ENCODE measurements around the gene CFAP45.

The CFAP45 gene

DNA sequence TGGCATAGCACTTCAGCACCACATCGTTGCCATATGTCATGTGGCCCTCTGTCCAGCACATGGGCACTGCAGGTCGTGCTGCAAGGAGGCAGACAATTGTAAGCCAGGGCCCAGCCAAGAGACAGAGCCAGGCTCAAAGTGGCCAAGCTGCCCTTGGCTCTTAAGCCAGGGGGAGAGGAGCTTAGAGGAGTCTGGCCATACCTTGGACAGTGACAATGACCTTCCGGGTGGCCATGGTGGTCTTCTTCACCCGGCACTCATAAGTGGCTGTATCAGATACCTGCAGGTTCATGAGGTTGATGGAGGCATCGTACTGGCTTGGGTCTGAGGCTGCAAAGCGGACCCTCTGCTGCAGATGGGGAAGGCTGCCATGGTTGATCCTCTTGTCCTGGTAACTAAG, 42.1 kb downstream of the CFAP45 start:
- no peak for TF ChIP-seq CTCF (conservative IDR thresholded peaks at IDR 0.05; ENCODE audit: low read depth, low read length)
- H3K4me3 ChIP-seq (ENCODE audit: low read length) = no peak overlapping the region
- DNase-seq (ENCODE audit: low read depth) = no peak

DNA sequence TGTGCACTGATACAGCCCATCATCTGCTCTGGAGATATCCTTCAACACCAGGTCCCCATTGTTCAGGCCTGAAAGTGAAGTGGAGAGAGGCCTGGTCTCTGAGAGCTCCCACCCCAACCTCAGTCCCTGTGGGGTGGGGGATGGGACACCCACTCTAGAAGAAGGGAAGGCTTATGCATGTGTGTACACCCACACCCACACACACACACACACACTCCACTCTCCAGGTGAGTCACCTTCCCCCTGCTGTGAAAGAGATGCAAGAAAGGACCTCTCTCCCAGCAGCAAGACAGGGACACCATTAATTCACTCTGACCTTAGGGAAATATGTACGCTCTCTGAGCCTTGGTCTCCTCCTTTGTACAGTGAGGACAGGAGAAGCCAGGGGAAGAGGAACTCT, 43.4 kb downstream of the CFAP45 start:
- DNase-seq (ENCODE audit: low read depth) = no peak
- H3K4me3 ChIP-seq (ENCODE audit: low read length) = no peak overlapping the region
- no peak for TF ChIP-seq CTCF (conservative IDR thresholded peaks at IDR 0.05; ENCODE audit: low read depth, low read length)

DNA sequence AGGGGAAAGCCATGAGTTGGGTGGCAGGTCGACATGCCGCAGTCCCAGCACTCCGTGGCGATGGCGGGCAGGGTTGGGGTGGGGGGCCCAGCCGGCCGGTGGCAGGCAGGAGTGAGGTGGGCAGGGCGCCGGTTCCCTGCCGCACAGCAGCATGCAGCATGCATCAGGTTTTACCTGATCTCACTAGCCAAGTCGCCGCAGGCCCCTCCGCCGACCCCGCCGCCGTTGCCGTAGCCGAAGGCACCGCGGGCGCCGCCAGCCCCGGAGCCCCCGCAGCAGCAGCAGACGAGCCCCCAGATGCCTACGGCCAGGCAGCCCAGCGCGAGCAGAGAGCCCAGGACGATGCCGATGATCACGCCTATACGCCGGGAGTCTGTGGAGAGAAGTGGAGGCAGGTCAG, 44.3 kb downstream of the CFAP45 start:
- no peak for TF ChIP-seq CTCF (conservative IDR thresholded peaks at IDR 0.05; ENCODE audit: low read depth, low read length)
- DNase-seq (ENCODE audit: low read depth) = no peak
- H3K4me3 ChIP-seq (ENCODE audit: low read length) = no peak overlapping the region

DNA sequence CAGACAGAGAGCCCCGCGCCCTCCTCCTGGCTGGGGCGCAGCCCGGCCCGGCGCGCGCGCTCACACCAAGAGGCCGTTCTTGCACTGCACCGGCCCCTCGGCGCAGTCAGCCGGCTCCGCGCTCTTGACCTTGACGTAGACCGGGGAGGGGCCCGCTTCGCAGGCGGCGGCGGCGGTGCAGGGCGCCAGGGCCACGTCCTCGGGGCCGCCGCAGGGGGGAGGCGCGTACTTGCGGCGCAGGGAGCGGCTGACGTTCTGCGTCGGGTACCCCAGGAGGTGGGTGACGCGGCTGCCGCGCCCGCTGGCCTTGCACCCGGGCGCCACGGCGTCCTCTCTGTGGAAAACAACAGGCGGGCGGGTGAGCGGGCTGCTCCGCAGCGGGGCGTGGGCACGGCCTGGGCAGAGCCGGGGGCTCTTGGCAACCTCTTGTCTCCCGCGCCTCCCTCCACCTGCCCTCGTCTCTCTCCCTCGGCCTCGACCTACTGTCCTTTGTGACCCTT, 45.2 kb downstream of the CFAP45 start:
- peak; percentile 62 for DNase-seq (ENCODE audit: low read depth)
- TF ChIP-seq CTCF (conservative IDR thresholded peaks at IDR 0.05; ENCODE audit: low read depth, low read length) = no peak

GRCh38 chr1:159854116-159854692, 45.8 kb downstream of the CFAP45 start:
- H3K4me3 ChIP-seq (ENCODE audit: low read length) = peak overlapping the region; percentile 60
- DNase-seq (ENCODE audit: low read depth) = no peak

More for the DNA sequence above, 45.2 kb downstream of the CFAP45 start:
- peak overlapping the region; percentile 60 for H3K4me3 ChIP-seq (ENCODE audit: low read length)

GRCh38 chr1:159853417-159854115, 46.4 kb downstream of the CFAP45 start:
- TF ChIP-seq CTCF (conservative IDR thresholded peaks at IDR 0.05; ENCODE audit: low read depth, low read length) = no peak
- DNase-seq (ENCODE audit: low read depth) = no peak
- peak overlapping the region; percentile 60 for H3K4me3 ChIP-seq (ENCODE audit: low read length)

More at GRCh38 chr1:159854116-159854692, 45.8 kb downstream of the CFAP45 start:
- TF ChIP-seq CTCF (conservative IDR thresholded peaks at IDR 0.05; ENCODE audit: low read depth, low read length) = no peak

DNA sequence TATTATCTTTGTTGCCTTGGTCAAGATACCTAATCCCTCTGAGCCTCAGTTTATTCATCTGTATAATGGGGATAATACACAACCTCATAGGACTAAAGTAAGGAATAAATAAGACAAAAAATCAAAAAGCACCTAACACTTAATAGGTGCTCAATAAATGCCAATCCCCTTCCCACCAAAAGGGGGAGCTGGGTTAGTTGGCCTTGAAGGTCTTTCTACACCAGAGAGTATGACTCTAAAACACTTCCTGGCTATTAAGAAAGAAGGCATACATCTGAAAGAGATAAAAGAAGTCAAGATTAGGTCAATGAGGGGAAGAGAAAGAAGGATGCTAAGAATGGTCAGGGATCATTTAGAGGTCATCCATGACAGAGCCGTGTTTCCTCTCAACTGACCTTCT, 48.6 kb downstream of the CFAP45 start:
- no peak overlapping the region for H3K4me3 ChIP-seq (ENCODE audit: low read length)
- no peak for TF ChIP-seq CTCF (conservative IDR thresholded peaks at IDR 0.05; ENCODE audit: low read depth, low read length)
- no peak for DNase-seq (ENCODE audit: low read depth)
